ENCODE results near the gene FXYD2.
"Not testable (repeated sequence)": the region's sequence is repeated elsewhere in the genome, so short reads cannot be mapped to it uniquely, and the experiment has no call there.

The FXYD2 gene

DNA sequence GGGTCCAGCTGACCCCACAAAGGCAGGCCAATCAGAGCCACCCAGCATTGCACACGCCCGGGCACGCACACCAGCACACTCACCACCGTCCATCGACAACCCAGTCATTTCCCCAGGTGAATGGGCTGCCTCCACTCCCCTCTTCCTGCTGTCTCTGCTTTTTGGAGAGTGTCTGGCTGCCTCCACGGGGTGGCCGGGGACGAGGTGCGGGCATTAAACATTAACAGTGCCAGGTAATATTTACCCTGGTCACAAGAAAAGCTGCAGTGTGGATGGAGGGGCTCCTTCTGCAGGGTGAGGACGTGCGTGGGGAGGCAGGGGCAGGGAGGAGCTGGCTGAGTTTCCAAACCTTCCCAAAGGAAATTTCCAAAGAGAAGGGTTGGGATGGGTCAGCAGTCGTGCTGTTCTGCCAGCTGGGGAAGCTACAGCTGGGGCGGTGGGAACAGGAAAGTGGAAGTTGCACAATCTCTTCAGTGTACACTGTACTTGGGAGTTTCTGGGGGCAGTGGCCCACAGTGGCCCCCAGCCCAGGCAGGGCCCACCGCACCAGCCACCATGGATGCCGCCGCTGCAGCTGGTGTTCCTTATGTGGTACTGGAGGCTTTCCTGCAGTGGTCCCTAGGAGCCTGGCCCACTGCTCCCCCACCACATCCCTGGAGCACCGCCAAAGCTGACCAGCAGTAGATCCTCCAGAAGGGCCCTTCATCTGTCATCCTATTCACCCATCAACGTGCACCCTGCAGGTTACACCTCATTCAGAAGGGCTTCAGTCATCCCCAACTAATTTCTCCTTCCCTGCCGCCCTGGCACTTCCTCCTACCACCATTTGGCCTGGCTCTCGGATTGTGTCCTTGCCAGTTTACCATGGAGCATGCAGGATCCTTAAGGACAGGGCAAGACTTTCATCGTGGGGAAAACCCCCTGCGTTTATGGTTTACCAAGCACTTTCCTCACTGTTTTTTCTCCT, at the start of gene FXYD2:
Gene FXYD2, minus strand, starts transcription at position 174 of the 967 bp plus-strand sequence. Its CDS starts 66 bp downstream, at position 108.
- DNase-seq: no peak

DNA sequence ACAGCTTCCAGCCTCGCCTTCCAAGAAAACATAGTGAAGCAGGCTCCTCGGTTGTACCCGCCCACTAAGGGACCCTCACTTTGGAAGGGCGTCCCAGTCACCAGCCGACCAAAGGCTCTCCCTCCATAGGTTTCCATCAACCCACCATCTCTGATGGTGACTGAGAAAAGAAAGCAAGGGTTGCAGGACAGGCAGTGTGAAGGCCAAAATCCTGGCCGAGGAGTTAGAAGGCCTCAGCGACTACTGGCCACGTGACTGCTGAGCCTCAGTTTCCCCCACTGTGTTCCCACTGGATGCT, 49.2 kb upstream of the FXYD2 start:
- DNase-seq: no peak

DNA sequence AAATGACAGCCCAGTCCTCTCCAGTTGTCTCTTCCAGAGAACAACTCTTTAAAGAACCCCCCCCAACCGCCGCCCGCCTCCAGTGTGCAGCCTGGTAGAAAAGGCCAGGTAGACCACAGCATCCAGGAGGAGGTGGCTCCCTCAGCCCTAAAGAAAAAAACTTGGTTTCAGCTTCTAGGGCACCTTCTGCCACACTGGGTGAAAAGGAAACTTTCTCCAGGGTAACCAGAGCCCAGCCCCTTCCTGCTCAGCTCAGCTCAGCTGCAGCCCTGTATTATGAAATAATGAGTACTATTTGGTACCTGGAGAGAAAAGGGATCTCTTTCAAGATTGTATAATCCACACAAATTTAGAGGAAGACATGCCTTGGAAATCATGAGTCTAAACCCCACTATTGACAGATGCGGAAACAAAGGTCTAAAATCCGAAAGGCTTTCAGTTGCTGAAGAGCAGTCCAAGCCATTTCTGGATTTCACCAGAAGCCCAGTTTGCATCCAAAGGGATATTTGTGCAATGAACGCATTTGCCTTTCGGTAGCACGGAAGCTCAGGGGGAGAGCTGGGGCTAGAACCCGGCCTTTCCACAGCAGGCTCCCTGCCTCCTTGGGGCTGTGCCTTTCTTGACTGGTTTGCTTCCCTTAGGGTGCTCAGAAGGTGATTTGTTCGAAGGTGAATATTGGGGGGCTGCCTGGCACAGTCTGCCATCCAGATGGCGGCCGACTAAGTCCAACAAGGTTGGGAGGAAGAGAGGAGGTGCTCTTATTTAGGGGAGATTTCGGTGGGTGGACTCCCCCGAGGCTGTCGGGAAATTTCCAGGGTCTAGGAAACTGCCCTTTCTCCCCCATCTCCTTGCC, 48.7 kb upstream of the FXYD2 start:
- no peak for DNase-seq

DNA sequence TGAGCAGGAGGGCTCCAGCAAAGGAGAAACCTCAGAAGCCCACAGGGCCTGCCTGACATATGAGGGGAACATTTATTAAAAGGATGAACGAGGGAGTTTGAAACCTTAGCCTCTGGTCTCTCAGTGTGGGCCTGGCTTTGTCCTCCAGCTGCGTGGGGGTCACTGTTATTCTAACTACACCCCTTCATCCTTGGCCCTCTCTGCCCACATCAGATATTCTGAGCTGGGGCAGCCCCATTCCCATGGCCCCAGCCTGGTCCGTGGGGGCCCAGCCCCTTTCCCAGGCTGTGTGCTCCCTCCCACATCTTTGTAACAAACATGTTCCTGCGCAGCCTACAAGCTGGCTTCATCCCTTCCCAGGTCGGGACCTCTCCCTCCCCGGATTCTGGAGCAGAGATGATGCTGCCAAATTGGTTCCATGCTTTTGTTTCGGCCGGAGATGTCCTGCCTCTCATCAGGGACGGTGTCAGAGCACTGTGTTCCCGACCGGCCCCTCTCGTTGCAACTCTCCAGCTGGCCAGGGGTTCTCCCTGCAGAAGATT, 47.9 kb upstream of the FXYD2 start:
- DNase-seq: no peak

DNA sequence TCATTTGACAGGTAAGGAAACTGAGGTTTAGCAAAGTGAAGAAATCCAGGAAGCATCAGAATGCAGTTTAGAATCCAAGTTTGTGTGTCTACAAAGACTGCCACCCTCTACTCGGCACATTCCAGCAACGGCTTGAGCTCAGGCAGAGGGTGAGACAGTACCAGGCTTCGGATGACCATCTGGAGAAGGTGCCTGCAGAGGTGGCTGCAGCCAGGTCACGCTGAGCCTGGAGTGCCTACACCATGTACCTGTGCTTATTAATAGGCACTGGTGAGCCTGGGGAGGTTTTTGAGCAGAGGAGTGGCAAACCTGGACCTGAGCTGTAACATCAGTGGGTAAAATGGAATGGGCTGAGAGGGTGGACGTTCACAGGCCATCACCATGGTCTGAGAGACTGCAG, 47.2 kb upstream of the FXYD2 start:
- no peak for DNase-seq

DNA sequence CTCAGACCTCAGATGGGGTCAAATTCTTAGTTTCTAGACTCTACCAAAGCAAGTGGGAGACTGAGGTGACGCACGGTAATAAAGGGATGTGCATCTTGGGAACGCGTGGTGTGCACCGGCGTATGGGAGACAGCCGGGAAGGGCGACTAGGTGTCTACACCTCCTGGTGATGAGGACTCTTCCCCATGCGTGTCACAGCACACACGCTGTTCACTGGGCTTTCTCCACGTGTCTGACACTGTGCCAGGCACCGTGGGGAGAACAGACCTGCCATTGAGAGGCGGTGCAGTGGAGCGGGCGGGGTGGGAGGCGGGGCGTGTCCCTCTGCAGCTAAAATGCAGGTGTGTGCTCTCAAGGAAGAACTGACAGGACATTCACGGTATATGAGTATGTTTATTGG, 46.6 kb upstream of the FXYD2 start:
- no peak for DNase-seq

DNA sequence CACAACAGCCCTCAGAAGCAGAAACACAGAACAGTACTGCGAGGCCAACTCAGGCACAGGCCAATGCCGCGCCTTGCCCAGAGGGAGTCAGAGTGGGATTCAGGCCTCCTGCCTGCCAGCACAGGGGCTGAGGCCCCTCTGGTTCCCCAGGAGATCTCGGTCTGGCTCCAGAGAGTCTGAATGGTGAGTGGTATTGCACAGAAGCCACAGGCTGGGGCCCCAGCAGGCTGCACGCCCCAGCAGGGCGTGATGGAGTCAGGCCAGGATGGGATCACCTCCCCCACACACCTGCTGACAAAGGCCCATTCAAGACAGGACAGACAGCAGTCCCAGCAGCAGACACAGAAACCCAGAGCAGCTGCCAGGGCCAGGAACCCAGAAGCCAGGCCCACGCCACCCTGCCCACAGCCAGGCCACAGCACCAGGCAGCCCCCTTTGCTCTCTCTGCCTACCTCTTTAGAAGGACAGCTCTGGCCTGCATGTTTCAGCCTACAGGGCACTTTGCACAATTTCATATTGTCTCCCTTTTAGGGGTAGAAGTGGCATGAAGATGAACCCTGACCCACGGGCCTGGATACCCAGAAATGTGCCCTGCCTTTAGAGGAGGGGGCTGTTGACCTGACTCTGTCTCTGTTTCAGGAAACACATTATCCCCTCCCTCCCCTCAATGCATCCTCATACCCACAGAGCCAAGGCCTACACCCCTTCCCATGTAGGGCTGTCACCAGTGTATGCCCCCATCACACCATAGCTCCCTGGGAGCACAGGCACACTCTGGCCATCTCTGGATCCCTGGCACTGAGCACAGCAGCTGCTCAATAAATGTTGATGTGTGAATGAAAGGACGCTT, 45.8 kb upstream of the FXYD2 start:
- DNase-seq: no peak

DNA sequence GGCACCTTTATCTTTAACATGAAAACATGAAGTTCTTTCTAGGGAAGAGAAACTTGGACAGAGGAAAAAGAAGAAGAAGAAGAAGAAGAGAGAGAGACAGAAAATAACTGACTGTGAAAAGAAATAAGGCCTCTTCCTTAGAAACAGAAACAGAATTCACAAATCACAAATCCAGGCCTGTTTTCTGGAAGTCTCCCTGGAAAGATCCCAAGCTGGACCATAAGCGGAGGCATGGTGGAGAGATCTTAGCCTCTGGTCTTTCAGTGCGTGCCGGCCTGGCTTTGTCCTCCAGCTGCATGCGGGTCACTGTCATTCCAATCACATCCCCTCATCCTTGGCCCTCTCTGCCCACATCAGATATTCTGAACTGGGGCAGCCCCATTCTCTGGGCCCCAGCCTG, 45.1 kb upstream of the FXYD2 start:
- no peak for DNase-seq

DNA sequence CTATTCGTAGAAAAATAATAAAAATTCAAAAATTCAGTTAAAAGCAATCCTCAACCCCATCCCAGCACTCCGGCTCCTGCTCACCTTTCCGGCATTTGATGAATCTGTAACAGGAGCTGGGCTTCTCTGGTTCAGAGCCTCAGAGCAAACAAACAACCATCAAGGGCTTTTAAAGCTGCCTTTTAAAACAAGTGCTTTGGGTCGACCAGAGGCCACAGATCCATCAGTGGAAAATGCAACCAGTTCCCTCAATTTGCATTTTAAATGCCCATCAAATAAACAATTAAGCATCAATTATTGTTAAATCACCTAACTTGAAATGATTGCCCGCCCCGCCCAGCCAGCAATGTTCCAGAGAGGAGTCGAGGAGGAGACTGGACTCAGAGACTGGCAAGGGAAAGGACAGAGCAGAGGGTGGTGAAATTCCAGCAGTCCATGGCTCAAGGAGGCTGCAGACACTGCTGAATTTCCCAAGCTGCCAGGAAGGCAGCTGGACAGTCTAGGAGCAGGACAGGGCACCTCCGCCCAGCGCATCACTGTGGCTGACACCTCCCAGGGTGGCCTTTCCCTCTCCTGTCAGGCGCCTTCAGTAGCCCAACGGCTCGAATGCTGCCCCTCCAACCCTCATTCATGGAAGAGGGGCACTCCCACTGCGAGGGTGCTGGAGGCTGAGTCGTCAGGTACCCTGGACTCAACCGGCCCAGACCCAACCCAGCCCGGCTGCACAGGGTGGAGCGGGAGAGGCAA, 44.4 kb upstream of the FXYD2 start:
- DNase-seq: no peak

DNA sequence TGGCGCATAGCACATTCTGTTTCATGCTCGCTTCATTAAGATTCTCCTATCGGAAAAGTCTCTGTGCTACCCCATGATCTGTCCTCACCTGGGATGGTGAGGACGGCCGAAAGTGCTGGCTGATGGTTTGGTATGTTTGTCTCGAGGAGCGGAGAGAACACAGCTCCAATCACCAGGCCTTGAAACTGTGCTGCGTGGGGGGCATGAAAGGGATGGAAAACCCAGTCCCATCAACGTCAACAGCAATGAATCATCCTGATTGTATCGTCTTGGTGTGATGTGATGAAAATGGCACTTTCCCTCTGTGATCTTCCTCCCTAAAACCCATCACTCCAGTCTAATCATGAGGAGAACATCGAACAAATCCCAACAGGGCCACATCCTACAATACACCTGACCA, 43.5 kb upstream of the FXYD2 start:
- DNase-seq: no peak

DNA sequence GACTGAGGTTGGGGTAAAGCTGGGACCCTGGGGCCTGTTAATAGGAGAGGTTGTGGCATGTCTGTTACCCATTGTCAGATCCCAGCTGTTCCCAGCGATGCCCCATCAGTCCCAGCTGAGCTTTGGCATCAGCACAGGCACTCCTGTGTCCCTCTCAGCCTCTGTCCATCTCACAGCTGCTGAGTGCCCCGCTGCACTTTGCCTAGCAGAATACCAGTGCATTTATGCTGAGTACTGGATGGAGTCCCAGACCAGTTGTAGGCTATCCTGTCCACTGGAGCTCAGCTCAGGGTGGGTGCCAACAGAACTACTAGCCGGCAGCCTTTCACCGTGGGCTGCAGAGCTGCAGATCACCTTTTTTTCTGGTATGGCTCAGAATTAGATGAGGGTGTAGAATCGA, 42.0 kb upstream of the FXYD2 start:
- DNase-seq: peak in 1 of 2 experiments; percentile 17

DNA sequence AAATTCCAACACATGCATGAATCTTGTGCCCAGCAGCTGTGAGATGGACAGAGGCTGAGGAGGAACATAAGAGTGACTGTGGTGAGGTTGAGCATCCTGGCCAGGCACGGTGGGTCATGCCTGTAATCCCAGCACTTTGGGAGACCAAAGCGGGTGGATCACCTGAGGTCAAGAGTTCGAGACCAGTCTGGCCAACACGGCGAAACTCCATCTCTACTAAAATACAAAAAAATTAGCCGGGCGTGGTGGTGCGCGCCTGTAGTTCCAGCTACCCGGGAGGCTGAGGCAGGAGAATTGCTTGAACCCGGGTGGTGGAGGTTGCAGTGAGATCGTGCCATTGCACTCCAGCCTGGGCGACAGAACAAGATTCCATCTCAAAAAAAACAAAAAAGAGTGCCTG, 41.0 kb upstream of the FXYD2 start:
- DNase-seq: not testable (repeated sequence)

DNA sequence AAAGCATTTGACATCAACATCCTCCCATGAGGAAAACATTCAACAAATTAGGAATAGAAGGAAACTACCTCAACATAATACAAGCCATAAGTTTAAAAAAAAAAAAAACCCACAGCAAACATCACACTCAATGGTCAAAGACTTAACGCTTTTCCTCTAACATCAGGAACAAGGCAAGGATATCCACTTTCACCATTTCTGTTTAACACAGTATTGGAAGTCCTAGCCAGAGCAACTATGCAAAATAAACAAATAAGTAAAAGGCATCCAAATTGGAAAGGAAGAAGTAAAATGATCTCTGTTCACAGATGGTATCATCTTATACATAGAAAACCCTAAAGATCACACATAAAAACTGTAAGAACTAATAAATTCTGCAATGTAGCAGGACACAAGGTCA, 38.8 kb upstream of the FXYD2 start:
- DNase-seq: no peak

DNA sequence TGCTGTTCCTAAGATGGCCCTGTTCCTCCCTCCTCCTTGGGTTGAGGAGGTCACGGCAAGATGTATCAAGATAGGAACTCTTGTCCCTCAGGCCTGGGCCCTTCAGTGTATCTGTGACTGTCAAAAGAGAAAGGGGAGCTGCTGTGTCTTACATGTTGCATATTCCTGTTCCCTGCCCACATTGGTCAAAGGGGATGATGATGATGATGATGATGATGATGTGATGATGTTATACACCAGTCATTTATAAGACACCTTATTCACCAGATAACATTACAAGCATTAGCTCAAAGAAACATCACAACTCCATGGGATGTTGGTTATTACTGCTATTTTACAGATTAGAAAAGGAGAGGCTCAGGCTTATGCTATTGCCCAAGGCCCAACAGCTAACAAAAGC, 38.2 kb upstream of the FXYD2 start:
- no peak for DNase-seq

DNA sequence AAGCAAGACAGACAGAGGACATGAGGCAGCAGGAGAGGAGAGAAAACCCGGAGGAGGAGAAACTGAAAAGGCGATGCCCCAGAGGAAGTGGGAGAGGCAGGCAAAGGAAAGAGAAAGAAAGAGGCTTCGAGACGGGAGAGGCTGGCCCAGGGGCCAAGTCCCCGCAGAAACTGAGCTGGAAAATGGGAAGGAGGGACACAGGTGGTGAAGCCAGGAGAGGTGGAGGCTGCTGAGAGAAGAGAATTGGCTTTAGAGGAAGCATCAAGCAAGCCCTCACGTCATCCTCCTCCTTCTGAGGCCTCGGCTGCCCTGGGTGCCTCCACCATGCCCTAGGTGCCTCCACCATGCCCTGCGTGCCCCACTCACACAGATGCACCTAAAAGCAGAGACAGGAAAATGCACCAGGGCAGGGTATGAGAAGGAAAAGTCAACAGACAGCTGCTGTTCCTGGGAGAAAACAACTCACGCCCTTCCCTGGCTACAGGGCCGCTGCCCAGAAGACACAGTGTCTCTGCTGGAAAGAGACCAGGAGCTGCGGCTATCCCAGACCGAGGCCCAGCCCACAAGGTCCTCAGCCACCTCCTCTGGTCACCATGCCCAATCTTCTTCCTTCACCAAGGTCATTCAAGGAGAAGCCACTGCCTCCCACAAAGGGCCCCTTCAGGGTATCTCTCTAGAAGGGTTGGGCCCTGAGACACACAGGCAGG, 37.6 kb upstream of the FXYD2 start:
- DNase-seq: no peak

DNA sequence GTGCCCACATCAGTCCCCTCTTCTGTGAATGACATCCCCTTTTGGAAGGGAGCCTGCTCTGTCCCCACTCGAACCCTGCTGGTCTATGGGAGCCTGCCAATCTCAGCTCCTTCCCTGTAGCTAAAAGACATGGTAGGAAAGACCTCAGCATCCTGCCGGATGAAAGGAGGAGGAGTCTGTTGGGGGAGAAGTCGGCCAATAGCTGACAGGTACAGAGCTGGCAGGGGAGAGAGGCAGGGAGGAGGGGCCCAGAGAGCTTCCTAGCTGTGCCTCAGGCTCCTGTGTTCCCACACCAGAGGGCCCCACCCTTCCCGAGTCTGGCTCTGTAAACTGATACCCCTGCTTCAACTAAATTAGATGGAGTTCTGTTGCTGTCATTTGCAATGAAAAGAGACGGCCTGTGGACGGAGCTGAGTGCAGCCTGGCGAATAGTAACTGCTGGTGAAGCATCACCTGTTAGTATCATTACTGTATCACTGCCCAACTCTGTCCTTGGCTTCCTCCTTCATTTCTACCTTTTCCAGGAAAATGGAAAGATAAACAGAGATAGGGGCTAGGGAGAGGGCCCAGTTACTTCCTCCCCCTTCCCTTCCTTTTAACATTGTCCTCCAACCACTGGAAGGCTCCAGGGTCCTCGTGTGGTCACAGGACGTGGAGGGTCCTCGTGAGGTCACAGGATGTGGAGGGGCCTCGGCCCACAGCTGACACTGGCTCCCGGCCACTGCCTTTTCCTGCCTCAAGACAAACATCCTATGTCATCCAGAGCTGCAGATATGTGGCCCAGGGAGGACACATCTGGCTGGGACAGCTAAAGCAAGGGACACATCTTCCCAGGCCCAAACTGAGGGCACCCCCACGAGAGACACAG, 36.8 kb upstream of the FXYD2 start:
- peak in 1 of 2 experiments; percentile 35 for DNase-seq

DNA sequence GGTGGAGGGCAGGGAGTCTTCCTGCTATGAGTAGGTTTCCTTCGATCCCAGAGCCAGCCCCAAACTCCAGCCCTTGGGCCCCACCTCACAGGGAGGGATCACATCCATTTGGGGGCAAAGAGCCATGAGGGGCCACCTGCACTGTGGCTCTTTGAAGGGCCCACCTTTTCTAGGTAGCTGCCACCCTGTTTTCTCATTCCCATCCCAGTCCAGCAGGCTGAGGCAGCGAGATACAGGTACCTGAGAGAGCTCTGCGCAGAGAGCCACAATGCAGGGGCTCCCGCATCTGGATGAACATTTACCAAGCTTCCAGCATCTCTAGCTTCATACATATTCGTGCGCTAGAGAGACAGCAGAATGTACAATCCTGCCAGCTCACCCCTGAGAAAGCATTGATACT, 35.6 kb upstream of the FXYD2 start:
- DNase-seq: no peak

DNA sequence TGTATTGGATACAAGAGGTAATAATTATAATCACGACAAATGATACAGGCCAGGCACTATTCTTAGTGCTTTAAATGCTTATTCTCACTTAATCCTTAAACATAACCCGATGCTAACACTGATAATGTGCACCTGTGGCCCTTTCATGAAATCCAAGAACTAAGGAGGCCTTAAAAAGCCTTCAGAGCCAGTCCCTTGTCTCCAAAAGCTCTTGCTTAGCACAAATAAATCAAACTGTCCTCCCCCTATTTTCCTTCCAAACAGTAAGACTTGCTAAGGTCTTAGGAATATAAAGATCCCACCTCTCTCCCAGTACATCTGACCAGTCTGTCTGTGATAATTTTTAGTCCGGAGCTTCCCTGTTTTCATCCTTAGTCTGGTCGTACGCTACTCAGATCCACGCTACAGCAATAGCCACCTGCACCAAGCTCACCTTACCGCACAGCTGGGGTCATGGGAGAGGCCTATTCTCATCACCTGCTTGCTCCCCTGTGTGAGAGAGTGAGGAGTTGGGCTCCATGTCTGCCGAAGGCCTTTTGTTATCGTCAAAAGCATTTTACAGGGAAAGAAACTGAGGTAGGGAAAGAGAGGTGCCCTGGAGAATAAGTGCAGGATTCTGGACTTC, 35.1 kb upstream of the FXYD2 start:
- DNase-seq: no peak

DNA sequence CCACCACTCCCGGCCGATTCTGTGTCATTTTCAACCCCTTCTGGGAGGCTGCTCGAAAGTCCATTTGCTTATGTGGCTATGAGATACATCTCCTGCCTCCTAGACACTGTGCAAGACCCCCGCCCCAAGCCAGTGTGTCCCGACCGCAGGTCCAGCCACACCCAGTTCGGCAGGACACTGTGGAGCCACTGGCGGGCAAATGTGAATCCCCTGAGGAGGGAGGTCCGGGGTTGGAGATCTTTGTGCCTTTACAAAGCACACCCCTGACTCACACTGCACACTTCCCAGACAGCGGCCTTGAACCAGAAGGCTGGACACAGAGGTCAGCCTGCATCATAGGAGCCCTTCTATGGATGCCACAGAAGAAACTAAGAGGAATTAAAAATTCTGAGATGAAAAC, 34.5 kb upstream of the FXYD2 start:
- no peak for DNase-seq

Measured in cerebellar nuclear complex (tissue), 1 donor.